ENCODE measurements around the gene ADGRV1.

ADGRV1 gene

DNA sequence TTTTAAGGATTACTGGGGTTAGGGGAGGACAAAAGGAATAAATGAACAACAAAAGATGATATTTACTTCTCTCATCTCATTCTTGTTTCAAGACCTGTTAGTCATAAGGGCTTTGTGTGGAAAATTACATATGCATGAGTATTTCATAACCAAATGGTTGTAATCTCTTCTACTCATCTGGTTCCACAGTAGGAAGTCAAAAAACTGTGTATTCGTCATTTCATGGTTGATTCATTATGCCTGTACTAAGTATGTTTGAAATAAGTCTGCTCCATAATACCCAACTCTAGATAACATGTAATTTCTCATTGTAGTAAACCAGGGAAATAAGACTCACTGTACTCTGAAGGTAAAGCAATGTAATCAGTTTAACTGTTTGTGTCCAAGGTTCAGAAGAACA, 611.7 kb downstream of the ADGRV1 start:
- no peak for DNase-seq (ENCODE audit: extremely low spot score)
- TF ChIP-seq TARDBP (IDR thresholded peaks at IDR 0.05) (no peak), FOXM1 (IDR thresholded peaks at IDR 0.05; ENCODE audit: borderline replicate concordance) (no peak), NFRKB (IDR thresholded peaks at IDR 0.05) (no peak), L3MBTL2 (conservative IDR thresholded peaks at IDR 0.05) (no peak), LEF1 (IDR thresholded peaks at IDR 0.05; ENCODE audit: borderline replicate concordance) (no peak), HDGF (IDR thresholded peaks at IDR 0.05; ENCODE audit: borderline replicate concordance) (no peak), ARNT (IDR thresholded peaks at IDR 0.05) (no peak), FOXK2 (IDR thresholded peaks at IDR 0.05) (no peak), SP1 (IDR thresholded peaks at IDR 0.05) (no peak), FOXA1 (IDR thresholded peaks at IDR 0.05) (no peak)
- POLR2A ChIA-PET: no interaction called here
- CTCF ChIA-PET: no interaction called here

DNA sequence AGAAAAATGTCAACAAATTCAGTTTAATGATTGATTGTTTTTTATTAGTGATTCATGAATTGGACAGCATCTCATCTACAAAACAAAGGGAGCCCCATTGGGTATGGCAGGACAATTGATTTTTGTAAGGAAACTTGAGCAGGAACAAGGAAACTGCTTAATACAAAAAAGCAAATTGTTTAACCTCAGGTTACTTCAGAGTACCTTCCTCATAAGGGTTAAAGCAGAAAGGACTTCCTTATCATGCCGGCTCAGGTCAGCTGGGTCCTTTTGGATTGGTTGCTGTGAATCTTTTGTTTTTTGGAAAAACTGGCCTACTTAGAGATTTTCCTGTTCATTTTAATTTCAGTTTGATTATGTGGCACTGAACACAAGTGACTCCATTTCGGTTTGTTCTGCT, 612.7 kb downstream of the ADGRV1 start:
- POLR2A ChIA-PET: no interaction called here
- CTCF ChIA-PET: interaction anchor here (0.6 kb wide), 1 partner anchor 303 kb away, joined by 3 read pairs; no protein-coding TSS in a partner anchor
- no peak for DNase-seq (ENCODE audit: extremely low spot score)
- no peak for TF ChIP-seq NFRKB (IDR thresholded peaks at IDR 0.05)
- TF ChIP-seq ARNT (IDR thresholded peaks at IDR 0.05): no peak
- TF ChIP-seq FOXK2 (IDR thresholded peaks at IDR 0.05): no peak
- TF ChIP-seq SUZ12 (IDR thresholded peaks at IDR 0.05): no peak
- TF ChIP-seq TARDBP (IDR thresholded peaks at IDR 0.05): no peak
- TF ChIP-seq SP1 (IDR thresholded peaks at IDR 0.05): no peak
- no peak for TF ChIP-seq ZNF384 (IDR thresholded peaks at IDR 0.05)
- no peak for TF ChIP-seq HDGF (IDR thresholded peaks at IDR 0.05; ENCODE audit: borderline replicate concordance)
- no peak for TF ChIP-seq L3MBTL2 (conservative IDR thresholded peaks at IDR 0.05)
- TF ChIP-seq FOXM1 (IDR thresholded peaks at IDR 0.05; ENCODE audit: borderline replicate concordance): no peak
- no peak for TF ChIP-seq CTBP1 (IDR thresholded peaks at IDR 0.05; ENCODE audit: borderline replicate concordance)
- TF ChIP-seq FOXA1 (IDR thresholded peaks at IDR 0.05): no peak
- TF ChIP-seq, protein P1, sequence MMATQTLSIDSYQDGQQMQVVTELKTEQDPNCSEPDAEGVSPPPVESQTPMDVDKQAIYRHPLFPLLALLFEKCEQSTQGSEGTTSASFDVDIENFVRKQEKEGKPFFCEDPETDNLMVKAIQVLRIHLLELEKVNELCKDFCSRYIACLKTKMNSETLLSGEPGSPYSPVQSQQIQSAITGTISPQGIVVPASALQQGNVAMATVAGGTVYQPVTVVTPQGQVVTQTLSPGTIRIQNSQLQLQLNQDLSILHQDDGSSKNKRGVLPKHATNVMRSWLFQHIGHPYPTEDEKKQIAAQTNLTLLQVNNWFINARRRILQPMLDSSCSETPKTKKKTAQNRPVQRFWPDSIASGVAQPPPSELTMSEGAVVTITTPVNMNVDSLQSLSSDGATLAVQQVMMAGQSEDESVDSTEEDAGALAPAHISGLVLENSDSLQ (IDR thresholded peaks at IDR 0.05): no peak
- no peak for TF ChIP-seq LEF1 (IDR thresholded peaks at IDR 0.05; ENCODE audit: borderline replicate concordance)
- TF ChIP-seq BHLHE40 (IDR thresholded peaks at IDR 0.05; ENCODE audit: borderline replicate concordance): no peak
- TF ChIP-seq ELF4 (IDR thresholded peaks at IDR 0.05): no peak

DNA sequence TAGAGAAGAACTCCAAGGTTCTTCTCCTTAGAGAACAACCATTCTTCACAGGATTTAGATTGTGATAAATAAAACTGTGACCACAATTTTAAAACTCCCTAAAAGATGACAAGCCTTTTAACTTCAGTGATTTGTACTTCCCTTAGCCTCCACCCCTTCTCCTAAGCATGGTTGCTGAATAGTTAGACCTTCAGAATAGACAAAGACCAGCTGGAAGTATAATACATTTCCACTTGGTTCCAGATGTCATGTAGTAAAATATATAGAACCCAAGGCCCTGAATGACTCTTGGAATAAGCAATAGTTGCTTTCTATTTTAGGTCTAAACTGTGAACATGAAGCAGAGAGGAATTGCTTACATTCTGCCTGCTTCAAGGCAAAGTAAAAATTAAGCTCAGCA, 615.8 kb downstream of the ADGRV1 start:
- CTCF ChIA-PET: no interaction called here
- POLR2A ChIA-PET: no interaction called here
- TF ChIP-seq SUZ12 (IDR thresholded peaks at IDR 0.05) (no peak), CTBP1 (IDR thresholded peaks at IDR 0.05; ENCODE audit: borderline replicate concordance) (no peak), NFRKB (IDR thresholded peaks at IDR 0.05) (no peak), ZNF384 (IDR thresholded peaks at IDR 0.05) (no peak), FOXM1 (IDR thresholded peaks at IDR 0.05; ENCODE audit: borderline replicate concordance) (no peak), BHLHE40 (IDR thresholded peaks at IDR 0.05; ENCODE audit: borderline replicate concordance) (no peak), FOXA1 (IDR thresholded peaks at IDR 0.05) (no peak), L3MBTL2 (conservative IDR thresholded peaks at IDR 0.05) (no peak), ELF4 (IDR thresholded peaks at IDR 0.05) (no peak), LEF1 (IDR thresholded peaks at IDR 0.05; ENCODE audit: borderline replicate concordance) (no peak), SP1 (IDR thresholded peaks at IDR 0.05) (no peak), TARDBP (IDR thresholded peaks at IDR 0.05) (no peak), FOXK2 (IDR thresholded peaks at IDR 0.05) (no peak)
- TF ChIP-seq, protein P1 (IDR thresholded peaks at IDR 0.05): no peak

DNA sequence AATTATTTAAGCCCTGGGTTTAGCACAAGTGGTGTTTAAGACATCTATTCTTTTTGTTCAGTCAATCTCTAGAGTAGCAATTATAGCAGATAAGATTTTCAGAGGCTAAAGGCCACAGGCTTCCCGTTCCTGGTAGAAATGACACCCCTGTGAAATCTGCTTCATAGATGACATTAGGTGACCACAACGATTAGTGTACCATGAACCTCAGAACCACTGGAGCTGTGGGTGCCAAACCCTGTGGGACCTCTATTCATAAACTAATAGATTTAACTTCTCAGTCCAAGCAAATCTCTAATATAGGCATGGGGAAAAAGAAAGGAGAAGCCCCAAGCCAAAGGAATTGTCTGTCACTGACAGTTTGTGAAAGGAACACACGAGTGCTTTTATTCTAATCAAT, 617.1 kb downstream of the ADGRV1 start:
- POLR2A ChIA-PET: no interaction called here
- DNase-seq (ENCODE audit: extremely low spot score): no peak

More for the DNA sequence above, 615.8 kb downstream of the ADGRV1 start:
- no peak for DNase-seq (ENCODE audit: extremely low spot score)

DNA sequence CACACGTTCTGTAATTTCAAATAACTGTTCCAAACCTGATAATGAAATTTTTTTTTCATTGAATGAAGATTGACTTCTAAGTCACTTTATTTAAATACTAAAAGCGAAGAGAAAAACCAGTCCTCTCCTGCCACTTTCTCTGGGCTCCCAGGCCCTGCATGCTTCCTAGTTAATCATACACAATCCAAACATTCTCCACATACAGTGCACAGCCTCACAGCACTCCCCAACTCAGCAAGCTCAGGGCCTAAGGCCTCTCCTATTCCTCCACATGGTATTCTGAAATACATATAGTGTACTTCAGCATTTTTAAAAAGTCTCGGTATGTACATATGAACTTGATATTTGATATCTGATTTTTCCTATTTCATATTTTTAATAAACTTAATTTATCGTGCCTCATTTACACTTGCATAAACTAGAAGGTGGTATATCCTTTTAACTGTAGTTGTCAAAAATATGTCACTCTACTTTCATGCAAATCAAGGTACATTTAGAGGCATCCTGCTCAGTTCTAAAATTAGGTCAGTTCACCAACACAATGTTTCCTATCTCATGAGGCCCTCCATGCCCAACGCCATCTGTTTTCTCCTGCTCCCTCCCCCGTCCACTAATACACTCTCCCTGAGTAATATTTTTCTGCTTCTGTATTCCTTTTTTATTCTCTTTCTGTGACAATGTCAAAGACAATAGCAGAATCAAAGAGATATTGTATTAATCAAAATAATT, 617.9 kb downstream of the ADGRV1 start:
- POLR2A ChIA-PET: no interaction called here
- no peak for DNase-seq (ENCODE audit: extremely low spot score)
- CTCF ChIA-PET: no interaction called here
- TF ChIP-seq HDGF (IDR thresholded peaks at IDR 0.05; ENCODE audit: borderline replicate concordance): no peak
- no peak for TF ChIP-seq TARDBP (IDR thresholded peaks at IDR 0.05)
- no peak for TF ChIP-seq FOXK2 (IDR thresholded peaks at IDR 0.05)
- TF ChIP-seq ZNF384 (IDR thresholded peaks at IDR 0.05): no peak
- no peak for TF ChIP-seq BHLHE40 (IDR thresholded peaks at IDR 0.05; ENCODE audit: borderline replicate concordance)
- no peak for TF ChIP-seq FOXA1 (IDR thresholded peaks at IDR 0.05)
- no peak for TF ChIP-seq ARNT (IDR thresholded peaks at IDR 0.05)
- TF ChIP-seq LEF1 (IDR thresholded peaks at IDR 0.05; ENCODE audit: borderline replicate concordance): no peak
- TF ChIP-seq SP1 (IDR thresholded peaks at IDR 0.05): no peak
- TF ChIP-seq CTBP1 (IDR thresholded peaks at IDR 0.05; ENCODE audit: borderline replicate concordance): no peak
- TF ChIP-seq, protein P1 (IDR thresholded peaks at IDR 0.05): no peak
- no peak for TF ChIP-seq L3MBTL2 (conservative IDR thresholded peaks at IDR 0.05)
- TF ChIP-seq FOXM1 (IDR thresholded peaks at IDR 0.05; ENCODE audit: borderline replicate concordance): no peak
- TF ChIP-seq NFRKB (IDR thresholded peaks at IDR 0.05): no peak
- no peak for TF ChIP-seq ELF4 (IDR thresholded peaks at IDR 0.05)
- no peak for TF ChIP-seq SUZ12 (IDR thresholded peaks at IDR 0.05)

More for the DNA sequence above, 617.1 kb downstream of the ADGRV1 start:
- CTCF ChIA-PET: no interaction called here
- TF ChIP-seq LEF1 (IDR thresholded peaks at IDR 0.05; ENCODE audit: borderline replicate concordance) (no peak), L3MBTL2 (conservative IDR thresholded peaks at IDR 0.05) (no peak), CTBP1 (IDR thresholded peaks at IDR 0.05; ENCODE audit: borderline replicate concordance) (no peak), SP1 (IDR thresholded peaks at IDR 0.05) (no peak), FOXM1 (IDR thresholded peaks at IDR 0.05; ENCODE audit: borderline replicate concordance) (no peak), NFRKB (IDR thresholded peaks at IDR 0.05) (no peak), SUZ12 (IDR thresholded peaks at IDR 0.05) (no peak), ARNT (IDR thresholded peaks at IDR 0.05) (no peak), ZNF384 (IDR thresholded peaks at IDR 0.05) (no peak), FOXA1 (IDR thresholded peaks at IDR 0.05) (no peak)
